ENCODE results near the gene B3GALT4.

DNA sequence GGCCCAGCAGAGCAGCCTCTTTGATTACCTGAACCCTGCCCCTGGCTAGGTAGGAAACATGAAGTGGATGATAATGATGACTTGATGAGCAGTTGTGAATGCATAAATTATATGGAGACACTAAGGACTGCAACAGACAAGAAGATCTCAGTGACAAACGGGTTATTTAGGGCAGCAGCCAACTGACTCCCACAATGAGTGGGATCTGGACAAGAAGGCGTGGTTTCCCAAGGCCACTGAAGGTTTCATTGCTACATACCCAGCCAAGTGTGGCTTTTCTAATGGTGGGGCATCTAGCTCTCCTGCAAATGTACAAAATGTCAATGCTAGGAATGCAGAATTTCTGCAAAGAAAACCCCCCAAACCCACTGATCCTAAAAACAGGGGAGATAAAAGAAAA is 39.2 kb upstream of the B3GALT4 start:
- TF ChIP-seq TBP (CRISPR knock-in tag; IDR thresholded peaks at IDR 0.05) (no peak), TBL1XR1 (IDR thresholded peaks at IDR 0.05; ENCODE audit: borderline replicate concordance, low read length, partially characterized antibody) (no peak), ZSCAN30 (CRISPR knock-in tag; IDR thresholded peaks at IDR 0.05) (no peak), CAMTA2 (CRISPR knock-in tag; IDR thresholded peaks at IDR 0.05; ENCODE audit: borderline replicate concordance) (no peak), MIXL1 (CRISPR knock-in tag; IDR thresholded peaks at IDR 0.05) (no peak), BHLHE40 (IDR thresholded peaks at IDR 0.05; ENCODE audit: low read length) (no peak), ZSCAN29 (CRISPR knock-in tag; conservative IDR thresholded peaks at IDR 0.05) (no peak)
- TF ChIP-seq, protein P1, sequence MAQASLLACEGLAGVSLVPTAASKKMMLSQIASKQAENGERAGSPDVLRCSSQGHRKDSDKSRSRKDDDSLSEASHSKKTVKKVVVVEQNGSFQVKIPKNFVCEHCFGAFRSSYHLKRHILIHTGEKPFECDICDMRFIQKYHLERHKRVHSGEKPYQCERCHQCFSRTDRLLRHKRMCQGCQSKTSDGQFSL (CRISPR knock-in tag; IDR thresholded peaks at IDR 0.05) = no peak
